Lung (tissue), 12 donors: ENCODE results near the gene MED12L. TPM values are rescaled to one million over a fixed set of nuclear protein-coding genes. Genes with fewer than 3 reads are reported as not detected.

Source experiments
- ATAC-seq: fragments of 200-7000 bp; cut with Tn5 transposase; one replicate; pipeline ENCODE4 v1.9.1; 2020; ENCODE audit warnings: moderate number of reproducible peaks; ENCODE audit not compliant: insufficient read depth, low FRiP score
- DNase-seq, 3 donors: peaks; one replicate each; pipeline ENCODE4 v3.0.0-alpha.2; 2013 to 2017
- H3K27ac ChIP-seq, 2 donors: one replicate each; pipeline ENCODE4 v1.5.1; 2013; ENCODE audit warnings: mild to moderate bottlenecking in 2 of 2, moderate library complexity in 2 of 2, control low read depth in 1 of 2, inconsistent platforms in 1 of 2, low read depth in 1 of 2, low read length in 1 of 2
- H3K27me3 ChIP-seq, 3 donors: one replicate each; pipeline ENCODE4 v1.5.1; 2013; ENCODE audit warnings: low read length in 2 of 3; ENCODE audit not compliant: control insufficient read depth in 3 of 3, insufficient read depth in 3 of 3
- H3K36me3 ChIP-seq, 4 donors: one replicate each; pipeline ENCODE4 v1.5.1; 2013; ENCODE audit warnings: low read length in 4 of 4, mild to moderate bottlenecking in 1 of 4, moderate library complexity in 1 of 4; ENCODE audit not compliant: control insufficient read depth in 4 of 4, insufficient read depth in 4 of 4
- H3K4me1 ChIP-seq, 5 donors: one replicate each; pipeline ENCODE4 v1.5.1; 2013; ENCODE audit warnings: low read length in 5 of 5, mild to moderate bottlenecking in 2 of 5, moderate library complexity in 1 of 5; ENCODE audit not compliant: control insufficient read depth in 5 of 5, insufficient read depth in 5 of 5
- H3K4me3 ChIP-seq: one replicate; pipeline ENCODE4 v1.5.1; 2013; ENCODE audit warnings: mild to moderate bottlenecking, control low read depth, moderate library complexity
- H3K9ac ChIP-seq, 2 donors: one replicate each; pipeline ENCODE4 v1.5.1; 2013; ENCODE audit warnings: low read length in 2 of 2, control low read depth in 1 of 2; ENCODE audit not compliant: insufficient read depth in 1 of 2
- H3K9me3 ChIP-seq, 4 donors: one replicate each; pipeline ENCODE4 v1.5.1; 2013; ENCODE audit warnings: low read length in 3 of 4, mild to moderate bottlenecking in 1 of 4, moderate library complexity in 1 of 4; ENCODE audit not compliant: control insufficient read depth in 4 of 4, insufficient read depth in 3 of 4
- WGBS, 2 donors: extraction: QIAGEN DNeasy Blood & Tissue Kit; methylation state at CpG; one replicate each; pipeline ENCODE4 v1.1.7; 2013; 5-methylcytosine and 5-hydroxymethylcytosine counted together
- polyA plus RNA-seq, 2 donors: library from polyadenylated mRNA; stranded (reverse); fragments of 200-250 nt; gene quantifications; one replicate each; pipeline ENCODE4 v1.2.1, GENCODE V29; 2013
- total RNA-seq, 2 donors: library from RNA; depleted of rRNA in 1 of 2; stranded (reverse); fragments of >200 nt in 1 of 2; gene quantifications; one replicate each; pipeline ENCODE4 v1.2.1, GENCODE V29; 2014 to 2021
- TF ChIP-seq, protein P1 (sequence below): IDR thresholded peaks from 2 replicates; pipeline ENCODE4 v1.5.1; 2012; ENCODE audit warnings: mild to moderate bottlenecking; ENCODE audit errors: control extremely low read depth, extremely low read depth
- donor health status: control.
- donor health status: control.
- donor health status: Bipolar disorder and iron deficiency.
- donor health status: healthy.
- donor health status: DM: yes; HTN: yes; CAD: no.

MED12L gene
- total and polyA plus RNA-seq, 4 donors: 0.02 to 0.82 (median 0.30) TPM

DNA sequence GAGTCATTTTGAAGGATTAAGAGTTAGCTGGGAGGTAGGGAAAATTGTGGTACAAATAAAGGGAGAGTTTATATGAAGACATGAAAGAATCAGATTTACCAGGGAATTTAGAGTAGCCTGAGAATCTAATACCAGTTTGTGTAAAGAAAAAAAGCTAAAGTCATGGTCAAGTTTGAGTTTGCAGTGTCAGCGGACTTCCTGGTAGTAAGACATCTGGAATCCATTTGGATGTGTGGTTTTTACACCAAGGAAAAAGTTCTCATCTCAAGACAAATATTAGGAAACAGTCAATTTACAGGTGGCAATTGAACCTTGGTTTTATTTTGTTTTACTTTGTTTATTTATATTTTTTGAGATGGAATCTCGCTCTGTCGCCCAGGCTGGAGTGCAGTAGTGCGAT is 300.6 kb downstream of the MED12L start:
- DNase-seq: no peak
- Histone ChIP-seq H3K4me3 (no peak overlapping the region), H3K9me3 (no peaks in the 10 kb centered on the region), H3K27ac (no peak overlapping the region), H3K27me3 (no peaks in the 10 kb centered on the region), H3K4me1 (peaks cover 0 to 3% (median 0%) of the 10 kb centered on the region in 5 donors), H3K36me3 (no peaks in the 10 kb centered on the region), H3K9ac (no peak overlapping the region)
- ATAC-seq: no peak
- TF ChIP-seq, protein P1, sequence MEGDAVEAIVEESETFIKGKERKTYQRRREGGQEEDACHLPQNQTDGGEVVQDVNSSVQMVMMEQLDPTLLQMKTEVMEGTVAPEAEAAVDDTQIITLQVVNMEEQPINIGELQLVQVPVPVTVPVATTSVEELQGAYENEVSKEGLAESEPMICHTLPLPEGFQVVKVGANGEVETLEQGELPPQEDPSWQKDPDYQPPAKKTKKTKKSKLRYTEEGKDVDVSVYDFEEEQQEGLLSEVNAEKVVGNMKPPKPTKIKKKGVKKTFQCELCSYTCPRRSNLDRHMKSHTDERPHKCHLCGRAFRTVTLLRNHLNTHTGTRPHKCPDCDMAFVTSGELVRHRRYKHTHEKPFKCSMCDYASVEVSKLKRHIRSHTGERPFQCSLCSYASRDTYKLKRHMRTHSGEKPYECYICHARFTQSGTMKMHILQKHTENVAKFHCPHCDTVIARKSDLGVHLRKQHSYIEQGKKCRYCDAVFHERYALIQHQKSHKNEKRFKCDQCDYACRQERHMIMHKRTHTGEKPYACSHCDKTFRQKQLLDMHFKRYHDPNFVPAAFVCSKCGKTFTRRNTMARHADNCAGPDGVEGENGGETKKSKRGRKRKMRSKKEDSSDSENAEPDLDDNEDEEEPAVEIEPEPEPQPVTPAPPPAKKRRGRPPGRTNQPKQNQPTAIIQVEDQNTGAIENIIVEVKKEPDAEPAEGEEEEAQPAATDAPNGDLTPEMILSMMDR: no peak
- 83 to 95% methylated on average over 4 of the region's 4 CpGs for WGBS, 2 donors

DNA sequence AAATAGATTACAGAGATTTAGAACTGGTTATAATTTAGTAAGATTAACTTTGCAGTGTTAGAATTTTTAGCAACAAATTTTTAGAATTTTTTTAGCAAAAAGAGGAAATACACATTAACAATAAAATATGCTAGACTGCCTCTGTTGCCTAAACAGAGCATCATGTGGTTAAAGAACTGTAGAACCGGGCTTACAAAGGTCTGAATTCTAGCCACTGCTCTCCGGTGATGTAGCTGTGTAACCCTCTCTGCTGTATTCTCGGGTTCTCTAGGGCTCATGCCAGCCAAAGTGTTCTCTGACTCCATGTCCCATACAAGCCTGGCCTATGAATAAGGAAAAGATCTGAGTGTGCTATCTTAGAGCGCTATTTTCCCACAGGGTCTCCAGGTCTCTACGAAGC is 302.0 kb downstream of the MED12L start:
- Histone ChIP-seq H3K4me1 (peaks cover 0 to 3% (median 0%) of the 10 kb centered on the region in 5 donors), H3K36me3 (no peaks in the 10 kb centered on the region), H3K9me3 (no peaks in the 10 kb centered on the region), H3K4me3 (no peak overlapping the region), H3K27me3 (no peaks in the 10 kb centered on the region), H3K27ac (no peak overlapping the region), H3K9ac (no peak overlapping the region)
- TF ChIP-seq, protein P1: no peak
- DNase-seq (no peak), ATAC-seq (no peak)
- WGBS, 2 donors: 60 to 79% methylated on average over 5 of the region's 5 CpGs

DNA sequence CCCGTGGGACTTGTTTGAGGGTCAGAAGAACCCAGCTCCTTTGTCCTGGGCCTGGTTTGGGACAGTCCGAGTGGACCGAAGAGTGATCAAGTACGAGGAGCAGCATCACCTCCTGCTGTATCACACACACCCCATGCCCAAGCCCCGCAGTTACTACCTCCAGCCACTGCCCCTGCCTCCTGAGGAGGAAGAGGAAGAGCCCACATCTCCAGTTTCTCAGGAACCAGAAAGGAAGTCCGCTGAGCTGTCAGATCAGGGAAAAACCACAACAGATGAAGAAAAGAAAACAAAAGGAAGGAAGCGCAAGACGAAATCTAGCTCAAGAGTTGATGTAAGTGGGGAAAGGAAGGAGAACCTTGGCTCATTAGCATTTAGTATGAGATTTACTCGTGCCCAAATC is 302.4 kb downstream of the MED12L start:
- H3K4me3 ChIP-seq: no peak overlapping the region
- ATAC-seq: no peak

More for the DNA sequence above, 302.4 kb downstream of the MED12L start:
- DNase-seq: no peak
- TF ChIP-seq, protein P1: no peak
- Histone ChIP-seq H3K9ac (no peak overlapping the region), H3K4me1 (peaks cover 0 to 3% (median 0%) of the 10 kb centered on the region in 5 donors), H3K27me3 (no peaks in the 10 kb centered on the region), H3K27ac (no peak overlapping the region), H3K9me3 (no peaks in the 10 kb centered on the region), H3K36me3 (no peaks in the 10 kb centered on the region)
- 47 to 77% methylated on average over 9 of the region's 9 CpGs for WGBS, 2 donors
